AG04449 (cell line): ENCODE results near the gene PPM1H.
A peak's percentile ranks its signal among the peaks of the same experiment; 100 is the strongest.

Experiments used
- CTCF ChIA-PET: fragments of 350-600 bp; formaldehyde crosslinking; extraction: SDS; loops from one replicate; lab custom pipeline; 2021; ENCODE audit warnings: antibody characterized with exemption; lab: Yijun Ruan, JAX
- POLR2A ChIA-PET: fragments of 400-600, 350-600 bp; formaldehyde crosslinking; extraction: SDS; loops from one replicate; lab custom pipeline; 2020; ENCODE audit warnings: antibody characterized with exemption, inconsistent platforms; lab: Yijun Ruan, JAX
- DNase-seq: peaks from one replicate; pipeline ENCODE4 v3.0.0-alpha.2; 2010; ENCODE audit warnings: low read depth, low spot score
- H3K4me3 ChIP-seq: 2 replicates; pipeline ENCODE4 v1.5.1; 2011; ENCODE audit warnings: low read depth, mild to moderate bottlenecking, control low read depth, low read length
- TF ChIP-seq, protein P1 (sequence below): IDR thresholded peaks from one replicate; pipeline ENCODE4 v1.5.1; 2011; ENCODE audit warnings: mild to moderate bottlenecking, moderate library complexity, low read length, control low read depth, inconsistent platforms; ENCODE audit not compliant: insufficient read depth; ENCODE audit errors: missing control alignments

PPM1H gene

DNA sequence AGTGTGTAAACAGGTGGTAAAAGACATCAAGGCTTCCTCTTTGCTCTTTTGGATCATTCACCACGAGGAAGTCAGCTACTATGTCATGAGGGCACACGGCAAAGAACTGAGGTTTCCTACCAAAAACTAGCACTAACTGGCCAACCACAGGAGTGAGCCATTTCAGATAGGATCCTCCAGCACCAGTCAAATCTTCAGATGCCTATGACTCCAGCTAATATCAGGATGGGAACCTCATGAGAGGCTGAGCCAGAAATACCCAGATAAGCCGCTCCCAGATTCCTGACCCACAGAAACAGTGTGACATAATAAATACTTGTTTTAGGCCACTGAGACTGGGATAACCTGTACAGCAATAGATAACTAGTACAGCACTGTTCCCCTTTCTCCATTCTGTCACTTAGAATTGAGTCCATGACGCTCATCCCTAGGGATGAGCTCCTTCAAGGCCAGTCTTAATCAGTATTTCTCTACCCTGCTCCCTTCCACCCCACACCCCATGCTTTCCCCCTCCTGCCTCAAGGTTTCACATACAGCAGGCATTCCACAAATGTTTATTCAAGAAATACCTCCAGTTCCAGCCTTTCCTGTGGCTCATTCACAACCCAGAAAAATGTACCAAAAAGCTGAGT is 68.4 kb downstream of the PPM1H start:
- peak; percentile 62 for DNase-seq
- ChIA-PET POLR2A (interaction anchor here (1.0 to 1.8 kb wide), 4 partner anchors 9 to 67 kb away, joined by 3 to 4 read pairs (median 4); no protein-coding TSS in a partner anchor), CTCF (interaction anchor here (1.1 to 3.3 kb wide), 5 partner anchors 18 to 202 kb away, joined by 3 to 13 read pairs (median 5); no protein-coding TSS in a partner anchor)
- TF ChIP-seq, protein P1, sequence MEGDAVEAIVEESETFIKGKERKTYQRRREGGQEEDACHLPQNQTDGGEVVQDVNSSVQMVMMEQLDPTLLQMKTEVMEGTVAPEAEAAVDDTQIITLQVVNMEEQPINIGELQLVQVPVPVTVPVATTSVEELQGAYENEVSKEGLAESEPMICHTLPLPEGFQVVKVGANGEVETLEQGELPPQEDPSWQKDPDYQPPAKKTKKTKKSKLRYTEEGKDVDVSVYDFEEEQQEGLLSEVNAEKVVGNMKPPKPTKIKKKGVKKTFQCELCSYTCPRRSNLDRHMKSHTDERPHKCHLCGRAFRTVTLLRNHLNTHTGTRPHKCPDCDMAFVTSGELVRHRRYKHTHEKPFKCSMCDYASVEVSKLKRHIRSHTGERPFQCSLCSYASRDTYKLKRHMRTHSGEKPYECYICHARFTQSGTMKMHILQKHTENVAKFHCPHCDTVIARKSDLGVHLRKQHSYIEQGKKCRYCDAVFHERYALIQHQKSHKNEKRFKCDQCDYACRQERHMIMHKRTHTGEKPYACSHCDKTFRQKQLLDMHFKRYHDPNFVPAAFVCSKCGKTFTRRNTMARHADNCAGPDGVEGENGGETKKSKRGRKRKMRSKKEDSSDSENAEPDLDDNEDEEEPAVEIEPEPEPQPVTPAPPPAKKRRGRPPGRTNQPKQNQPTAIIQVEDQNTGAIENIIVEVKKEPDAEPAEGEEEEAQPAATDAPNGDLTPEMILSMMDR: no peak
- H3K4me3 ChIP-seq: no peak overlapping the region

DNA sequence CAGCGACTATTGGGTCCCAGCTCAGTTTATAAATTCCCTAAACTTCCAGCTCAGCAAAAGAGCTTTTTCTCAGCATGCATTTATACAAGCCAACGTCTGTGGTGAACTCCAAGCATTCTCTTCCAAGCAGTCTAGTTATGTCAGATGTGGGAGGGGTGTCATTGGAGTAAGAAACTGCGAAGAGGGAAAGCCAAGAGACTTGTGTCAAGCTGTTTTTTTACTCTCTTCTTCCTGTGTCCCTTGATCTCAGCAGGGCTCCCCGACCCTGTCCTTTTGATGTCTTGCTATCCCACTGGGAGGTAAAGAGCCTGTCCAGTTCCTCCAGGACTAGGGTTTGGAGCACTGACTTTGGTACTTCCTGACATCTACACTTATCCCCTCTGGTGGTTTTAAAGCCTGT is 69.0 kb downstream of the PPM1H start:
- ChIA-PET CTCF (interaction anchor here (1.1 to 3.3 kb wide), 4 partner anchors 18 to 203 kb away, joined by 4 to 13 read pairs (median 5); no protein-coding TSS in a partner anchor), POLR2A (interaction anchor here (1.0 to 1.8 kb wide), 3 partner anchors 9 to 68 kb away, joined by 4 read pairs; no protein-coding TSS in a partner anchor)
- TF ChIP-seq, protein P1: no peak
- peak; percentile 47 for DNase-seq
- no peak overlapping the region for H3K4me3 ChIP-seq

DNA sequence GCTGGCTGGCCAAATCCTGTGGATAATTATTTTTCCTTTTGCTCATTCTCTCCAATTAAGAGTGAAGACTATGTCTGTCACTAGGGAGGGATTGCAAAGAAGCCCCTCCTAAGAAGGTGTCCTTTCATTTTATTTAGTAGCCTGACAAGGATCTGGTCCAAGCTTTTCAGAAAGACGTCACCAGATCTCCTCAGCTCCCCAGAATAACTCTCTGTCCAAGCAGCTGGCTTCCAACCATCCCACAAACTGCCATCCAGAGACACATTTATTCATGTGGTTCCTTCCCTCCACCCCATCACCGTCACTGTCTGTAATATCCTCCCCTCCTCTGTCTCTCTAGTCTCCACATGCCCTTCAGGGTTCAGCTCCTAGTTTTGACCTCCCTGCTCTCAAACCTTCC is 69.9 kb downstream of the PPM1H start:
- CTCF ChIA-PET: interaction anchor here (1.1 to 3.3 kb wide), 3 partner anchors 19 to 204 kb away, joined by 3 to 13 read pairs (median 5); no protein-coding TSS in a partner anchor
- H3K4me3 ChIP-seq: no peak overlapping the region
- POLR2A ChIA-PET: no interaction called here
- DNase-seq: no peak
- TF ChIP-seq, protein P1: no peak

DNA sequence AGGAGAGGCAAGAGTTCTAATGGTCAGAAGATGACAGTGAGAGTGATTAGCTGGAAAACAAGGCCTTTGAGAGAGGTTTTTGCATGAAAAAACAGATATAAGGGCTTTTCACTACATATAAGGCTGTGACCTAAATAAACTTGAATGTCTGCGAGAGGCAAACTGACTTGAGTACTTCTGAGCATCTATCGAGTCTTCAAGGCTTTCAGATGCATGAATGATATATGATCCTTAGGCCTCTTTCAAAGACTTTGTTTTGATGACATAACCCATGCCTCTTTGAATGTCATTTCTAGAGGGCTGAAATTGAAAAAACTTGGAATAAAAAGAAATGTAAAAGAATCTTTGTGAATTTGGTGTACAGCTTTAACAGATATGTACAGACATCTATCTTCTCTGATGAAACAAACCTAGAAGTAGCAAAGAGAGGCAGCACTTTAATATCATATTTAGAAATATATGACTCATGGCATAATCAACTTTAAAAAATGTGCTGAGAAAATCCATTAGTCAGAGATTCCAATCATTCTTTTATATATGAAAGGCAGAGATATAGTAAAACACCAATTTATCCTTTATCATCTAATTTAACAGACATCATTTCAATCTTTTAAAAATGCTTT is 72.6 kb downstream of the PPM1H start:
- TF ChIP-seq, protein P1: no peak
- ChIA-PET CTCF (no interaction called here), POLR2A (no interaction called here)
- no peak overlapping the region for H3K4me3 ChIP-seq
- no peak for DNase-seq

DNA sequence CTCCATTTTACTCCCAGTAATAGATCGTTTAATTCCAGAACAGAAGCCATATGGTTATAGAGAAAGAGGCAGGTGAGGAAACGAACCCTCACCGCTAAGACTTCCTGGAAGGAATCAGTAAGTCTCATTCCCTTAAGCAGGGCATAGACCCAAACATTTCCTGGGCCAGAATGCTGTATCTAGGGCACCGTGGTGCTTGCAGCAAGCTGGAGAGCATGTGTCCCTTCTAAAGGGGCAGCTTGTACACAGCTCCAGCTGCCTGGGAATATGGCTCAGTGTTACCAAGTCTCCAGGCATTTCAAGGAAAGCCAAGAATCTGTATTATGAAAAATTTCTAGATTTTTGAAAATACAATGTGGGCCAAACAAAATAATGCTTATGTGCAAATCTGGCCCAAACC is 73.4 kb downstream of the PPM1H start:
- no peak overlapping the region for H3K4me3 ChIP-seq
- no peak for DNase-seq
- ChIA-PET CTCF (interaction anchor here (1.3 kb wide), 1 partner anchor 9 kb away, joined by 3 read pairs; no protein-coding TSS in a partner anchor), POLR2A (no interaction called here)
- TF ChIP-seq, protein P1: no peak
